Neuron (in vitro differentiated cells): ENCODE results near the gene AMER3.

Experiments used
- H2AFZ ChIP-seq: one replicate; pipeline ENCODE4 v1.6.1; 2013; ENCODE audit warnings: low read depth, mild to moderate bottlenecking, inconsistent platforms, low read length, moderate library complexity
- H3K27me3 ChIP-seq: one replicate; pipeline ENCODE4 v1.6.1; 2013; ENCODE audit warnings: low read length; ENCODE audit not compliant: insufficient read depth
- H3K36me3 ChIP-seq: one replicate; pipeline ENCODE4 v1.6.1; 2013; ENCODE audit warnings: low read length; ENCODE audit not compliant: insufficient read depth
- H3K4me1 ChIP-seq: one replicate; pipeline ENCODE4 v1.6.1; 2013; ENCODE audit warnings: low read length; ENCODE audit not compliant: insufficient read depth
- H3K4me3 ChIP-seq: 2 replicates; pipeline ENCODE4 v1.5.1; 2013; ENCODE audit warnings: mild to moderate bottlenecking, low read length, moderate library complexity
- H3K9me3 ChIP-seq: one replicate; pipeline ENCODE4 v1.6.1; 2013; ENCODE audit warnings: low read length

The AMER3 gene

GRCh38 chr2:130805613-130806012 is 50.3 kb downstream of the AMER3 start:
- Histone ChIP-seq H3K4me1 (no peaks in the 10 kb centered on the region), H2AFZ (no peak overlapping the region), H3K36me3 (no peaks in the 10 kb centered on the region), H3K4me3 (no peak overlapping the region), H3K27me3 (no peaks in the 10 kb centered on the region), H3K9me3 (no peaks in the 10 kb centered on the region)

GRCh38 chr2:130806370-130806769 is 51.0 kb downstream of the AMER3 start:
- Histone ChIP-seq H3K4me1 (no peaks in the 10 kb centered on the region), H3K9me3 (no peaks in the 10 kb centered on the region), H2AFZ (no peak overlapping the region), H3K4me3 (no peak overlapping the region), H3K36me3 (no peaks in the 10 kb centered on the region), H3K27me3 (no peaks in the 10 kb centered on the region)

GRCh38 chr2:130807659-130808385 is 52.5 kb downstream of the AMER3 start:
- H3K4me3 ChIP-seq: no peak overlapping the region
- no peaks in the 10 kb centered on the region for H3K4me1 ChIP-seq
- H3K27me3 ChIP-seq: no peaks in the 10 kb centered on the region
- H3K9me3 ChIP-seq: no peaks in the 10 kb centered on the region
- H2AFZ ChIP-seq: no peak overlapping the region
- H3K36me3 ChIP-seq: no peaks in the 10 kb centered on the region

GRCh38 chr2:130808482-130809268 is 53.3 kb downstream of the AMER3 start:
- no peaks in the 10 kb centered on the region for H3K9me3 ChIP-seq
- H3K36me3 ChIP-seq: no peaks in the 10 kb centered on the region
- H3K27me3 ChIP-seq: no peaks in the 10 kb centered on the region
- no peaks in the 10 kb centered on the region for H3K4me1 ChIP-seq
- no peak overlapping the region for H2AFZ ChIP-seq
- no peak overlapping the region for H3K4me3 ChIP-seq

GRCh38 chr2:130810490-130810889 is 55.1 kb downstream of the AMER3 start:
- Histone ChIP-seq H2AFZ (no peak overlapping the region), H3K9me3 (no peaks in the 10 kb centered on the region), H3K36me3 (no peaks in the 10 kb centered on the region), H3K27me3 (no peaks in the 10 kb centered on the region), H3K4me1 (no peaks in the 10 kb centered on the region), H3K4me3 (no peak overlapping the region)

GRCh38 chr2:130813722-130814121 is 58.4 kb downstream of the AMER3 start:
- no peaks in the 10 kb centered on the region for H3K36me3 ChIP-seq
- H3K27me3 ChIP-seq: no peaks in the 10 kb centered on the region
- H2AFZ ChIP-seq: no peak overlapping the region
- H3K4me1 ChIP-seq: no peaks in the 10 kb centered on the region
- no peaks in the 10 kb centered on the region for H3K9me3 ChIP-seq
- no peak overlapping the region for H3K4me3 ChIP-seq

- H3K36me3 ChIP-seq: no peaks in the 10 kb centered on the region
- no peak overlapping the region for H3K4me3 ChIP-seq
- no peaks in the 10 kb centered on the region for H3K9me3 ChIP-seq
- H3K4me1 ChIP-seq: no peaks in the 10 kb centered on the region
- no peaks in the 10 kb centered on the region for H3K27me3 ChIP-seq
- no peak overlapping the region for H2AFZ ChIP-seq
Measured at GRCh38 chr2:130814931-130815680, 59.8 kb downstream of the AMER3 start.
